GM23248 (cell line): ENCODE results near the gene SUN1.

Experiments
- EZH2 ChIP-seq: fragments of 200-600 bp; sonication (generic); IDR thresholded peaks from 2 replicates; pipeline ENCODE4 v1.6.1; 2018; ENCODE audit warnings: antibody characterized with exemption, mild to moderate bottlenecking; ENCODE audit not compliant: insufficient read depth, poor library complexity, severe bottlenecking
- EZH2phosphoT487 ChIP-seq: fragments of 200-600 bp; sonication (generic); IDR thresholded peaks from 2 replicates; pipeline ENCODE4 v1.6.1; 2018; ENCODE audit warnings: antibody characterized with exemption, moderate library complexity, mild to moderate bottlenecking, low read depth; ENCODE audit not compliant: insufficient read depth

DNA sequence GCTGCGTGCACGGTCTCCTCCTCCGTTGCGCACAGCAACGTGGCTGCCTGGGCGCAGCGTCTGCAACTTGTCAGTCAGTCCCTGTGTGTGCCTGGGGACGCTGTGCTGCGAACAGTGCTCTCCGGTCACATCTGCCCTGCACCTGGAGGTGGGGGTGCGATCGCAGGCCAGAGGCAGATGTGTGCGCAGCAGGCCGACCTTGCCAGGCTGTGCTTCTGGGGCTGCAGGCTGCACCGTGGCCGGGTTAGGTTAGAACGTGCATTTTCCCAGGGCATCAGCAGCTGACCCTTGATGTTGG, 35.9 kb downstream of the SUN1 start:
- TF ChIP-seq EZH2phosphoT487, result no peak
- TF ChIP-seq EZH2, result no peak
